ENCODE measurements around the gene BCAT1. TPM values are rescaled to one million over a fixed set of nuclear protein-coding genes. Genes with fewer than 3 reads are reported as not detected.

The BCAT1 gene
- total and polyA plus RNA-seq, 2 experiments from 2014 or later = 60.6 to 72.1 TPM

DNA sequence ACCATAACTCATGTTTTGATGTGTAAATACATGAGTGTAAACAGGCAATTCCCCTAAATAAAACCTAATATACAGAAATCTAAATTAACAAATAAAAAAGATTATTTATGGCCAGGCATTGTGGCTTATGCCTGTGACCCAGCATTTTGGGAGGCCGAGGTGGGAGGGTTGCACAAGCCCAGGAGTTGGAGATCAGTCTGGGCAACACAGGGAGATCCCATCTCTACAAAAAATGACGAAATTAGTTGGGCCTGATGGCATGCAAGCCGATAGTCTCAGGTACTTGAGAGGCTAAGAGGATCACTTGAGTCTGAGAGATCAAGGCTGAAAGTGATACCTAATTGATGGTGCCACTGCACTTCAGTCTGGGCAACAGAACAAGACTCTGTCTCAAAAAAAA lies 48.7 kb downstream of the BCAT1 start:
- no peaks in the 10 kb centered on the region for H3K9me2 ChIP-seq (ENCODE audit: insufficient read depth)
- 68 to 77% methylated on average over 3 of the region's 3 CpGs for WGBS, 2 experiments (ENCODE audit: low coverage in 1 of 2, low lambda C conversion rate in 2 of 2, missing lambda C conversion rate in 2 of 2)
- in situ Hi-C loops (cut with MboI) = no loop called here
- H2AFZ ChIP-seq = no peak overlapping the region
- peak overlapping the region; percentile 15 for H3K4me2 ChIP-seq (ENCODE audit: unreplicated experiment)
- H3K4me1 ChIP-seq (ENCODE audit: insufficient read depth) = peaks cover 57% of the 10 kb centered on the region
- peaks cover 28% of the 10 kb centered on the region for H3F3A ChIP-seq (ENCODE audit: insufficient read depth)
- TF ChIP-seq EZH2phosphoT487 (IDR thresholded peaks at IDR 0.05; ENCODE audit: insufficient read depth, low read depth) = no peak
- no peak for TF ChIP-seq EZH2 (IDR thresholded peaks at IDR 0.05; ENCODE audit: insufficient read depth, poor library complexity, severe bottlenecking)
- H3K36me3 ChIP-seq (ENCODE audit: low read depth) = 0 out of 2 replicates have a peak, but pooled peaks cover 4% of the 10 kb centered on the region
- H3K4me3 ChIP-seq = no peak overlapping the region
- no peaks in the 10 kb centered on the region for H4K20me1 ChIP-seq (ENCODE audit: insufficient read depth)
- H3K9me3 ChIP-seq (ENCODE audit: low read depth) = no peaks in the 10 kb centered on the region
- H3K9ac ChIP-seq = no peak overlapping the region
- H3K27ac ChIP-seq = peak overlapping the region; percentile 77
- DNase-seq = no peak
- no peaks in the 10 kb centered on the region for H3K27me3 ChIP-seq (replicated peaks; ENCODE audit: insufficient read depth)
- peaks cover 50% of the 10 kb centered on the region for H3K79me2 ChIP-seq (ENCODE audit: insufficient read depth)

DNA sequence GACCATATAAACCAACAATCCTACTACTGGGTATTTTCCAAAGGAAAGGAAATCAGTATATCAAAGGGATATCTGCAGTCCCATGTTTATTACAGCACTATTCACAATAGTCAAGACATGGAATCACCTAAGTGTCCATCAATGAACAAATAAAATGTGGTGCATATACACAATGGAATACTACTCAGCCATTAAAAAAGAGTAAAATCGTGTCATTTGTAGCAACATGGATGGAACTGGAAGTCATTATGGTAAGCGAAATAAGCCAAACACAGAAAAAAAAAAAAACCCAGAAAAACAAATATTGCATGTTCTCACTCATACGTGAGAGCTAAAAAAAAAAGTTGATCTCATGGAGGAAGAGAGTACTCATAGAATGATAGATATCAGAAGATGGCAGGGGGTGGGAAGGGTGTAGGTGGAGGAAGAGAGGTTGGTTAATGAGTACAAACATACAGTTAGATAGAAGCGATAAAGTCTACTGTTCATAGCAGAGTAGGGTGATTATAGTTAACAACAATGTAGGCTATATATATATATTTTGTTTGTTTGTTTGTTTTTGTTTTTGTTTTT lies 49.3 kb downstream of the BCAT1 start:
- H3K9ac ChIP-seq = no peak overlapping the region
- WGBS, 2 experiments (ENCODE audit: low coverage in 1 of 2, low lambda C conversion rate in 2 of 2, missing lambda C conversion rate in 2 of 2) = 56 to 72% methylated on average over 4 of the region's 4 CpGs
- H3K27me3 ChIP-seq (replicated peaks; ENCODE audit: insufficient read depth) = no peaks in the 10 kb centered on the region
- H3K9me2 ChIP-seq (ENCODE audit: insufficient read depth) = no peaks in the 10 kb centered on the region
- H3K4me2 ChIP-seq (ENCODE audit: unreplicated experiment) = no peak overlapping the region
- peaks cover 55% of the 10 kb centered on the region for H3K79me2 ChIP-seq (ENCODE audit: insufficient read depth)
- no peak overlapping the region for H2AFZ ChIP-seq
- H3K36me3 ChIP-seq (ENCODE audit: low read depth) = 0 out of 2 replicates have a peak, but pooled peaks cover 4% of the 10 kb centered on the region
- H3K27ac ChIP-seq = peak overlapping the region; percentile 77; the same call in 1 of the 2 replicates
- H4K20me1 ChIP-seq (ENCODE audit: insufficient read depth) = no peaks in the 10 kb centered on the region
- no peak overlapping the region for H3K4me3 ChIP-seq
- H3F3A ChIP-seq (ENCODE audit: insufficient read depth) = peaks cover 21% of the 10 kb centered on the region
- in situ Hi-C loops (cut with MboI) = no loop called here
- DNase-seq = no peak
- no peaks in the 10 kb centered on the region for H3K9me3 ChIP-seq (ENCODE audit: low read depth)
- peaks cover 52% of the 10 kb centered on the region for H3K4me1 ChIP-seq (ENCODE audit: insufficient read depth)
- TF ChIP-seq EZH2phosphoT487 (IDR thresholded peaks at IDR 0.05; ENCODE audit: insufficient read depth, low read depth) = no peak
- no peak for TF ChIP-seq EZH2 (IDR thresholded peaks at IDR 0.05; ENCODE audit: insufficient read depth, poor library complexity, severe bottlenecking)

DNA sequence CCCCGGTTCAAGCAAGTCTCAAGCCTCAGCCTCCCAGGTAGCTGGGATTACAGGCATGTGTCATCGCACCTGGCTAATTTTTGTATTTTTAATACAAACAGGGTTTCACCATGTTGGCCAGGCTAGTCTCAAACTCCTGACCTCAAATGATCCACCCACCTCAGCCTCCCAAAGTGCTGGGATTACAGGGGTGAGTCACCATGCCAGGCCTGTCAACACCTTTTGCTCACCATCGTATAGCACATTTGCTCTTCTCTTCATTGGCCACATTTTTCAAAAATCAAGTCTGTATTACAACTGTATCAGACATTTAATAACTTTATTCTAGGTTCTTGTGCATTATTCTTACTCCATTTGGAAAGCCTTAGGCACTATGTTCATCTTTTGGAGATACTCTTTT lies 50.3 kb downstream of the BCAT1 start:
- 52 to 53% methylated on average over 3 of the region's 3 CpGs for WGBS, 2 experiments (ENCODE audit: low coverage in 1 of 2, low lambda C conversion rate in 2 of 2, missing lambda C conversion rate in 2 of 2)
- H3K9me2 ChIP-seq (ENCODE audit: insufficient read depth) = no peaks in the 10 kb centered on the region
- H3K4me2 ChIP-seq (ENCODE audit: unreplicated experiment) = no peak overlapping the region
- no peak overlapping the region for H3K4me3 ChIP-seq
- in situ Hi-C loops (cut with MboI) = no loop called here
- H3F3A ChIP-seq (ENCODE audit: insufficient read depth) = peaks cover 19% of the 10 kb centered on the region
- no peak overlapping the region for H3K9ac ChIP-seq
- no peaks in the 10 kb centered on the region for H3K27me3 ChIP-seq (replicated peaks; ENCODE audit: insufficient read depth)
- peaks cover 52% of the 10 kb centered on the region for H3K4me1 ChIP-seq (ENCODE audit: insufficient read depth)
- H2AFZ ChIP-seq = no peak overlapping the region
- TF ChIP-seq EZH2 (IDR thresholded peaks at IDR 0.05; ENCODE audit: insufficient read depth, poor library complexity, severe bottlenecking) = no peak
- no peak for TF ChIP-seq EZH2phosphoT487 (IDR thresholded peaks at IDR 0.05; ENCODE audit: insufficient read depth, low read depth)
- H3K27ac ChIP-seq = peak overlapping the region; percentile 3
- H3K79me2 ChIP-seq (ENCODE audit: insufficient read depth) = peaks cover 62% of the 10 kb centered on the region
- no peaks in the 10 kb centered on the region for H4K20me1 ChIP-seq (ENCODE audit: insufficient read depth)
- DNase-seq = peak; percentile 24
- H3K36me3 ChIP-seq (ENCODE audit: low read depth) = 0 out of 2 replicates have a peak, but pooled peaks cover 4% of the 10 kb centered on the region
- H3K9me3 ChIP-seq (ENCODE audit: low read depth) = no peaks in the 10 kb centered on the region

DNA sequence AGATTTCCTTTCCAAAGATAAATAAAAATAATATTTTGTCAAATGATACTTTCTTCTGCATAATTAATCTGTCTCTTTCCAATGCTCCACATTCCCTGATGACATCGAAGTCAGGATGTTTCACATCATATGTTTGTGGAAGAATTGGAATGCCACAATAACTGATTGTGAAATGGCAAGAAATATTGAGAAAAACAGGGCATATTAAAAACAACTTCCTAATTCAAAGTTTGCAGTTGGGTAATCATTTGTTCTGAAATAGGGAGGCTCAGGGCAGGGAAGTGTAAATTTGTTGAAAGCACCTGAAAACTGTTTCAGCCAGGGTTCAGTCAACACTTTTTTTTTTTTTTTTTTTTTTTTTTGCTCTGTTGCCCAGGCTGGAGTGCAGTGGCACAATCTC lies 50.7 kb downstream of the BCAT1 start:
- peak overlapping the region; percentile 2 for H3K4me2 ChIP-seq (ENCODE audit: unreplicated experiment)
- H3K4me3 ChIP-seq = no peak overlapping the region
- peak; percentile 47 for DNase-seq
- no peaks in the 10 kb centered on the region for H4K20me1 ChIP-seq (ENCODE audit: insufficient read depth)
- no peaks in the 10 kb centered on the region for H3K9me3 ChIP-seq (ENCODE audit: low read depth)
- no peaks in the 10 kb centered on the region for H3K27me3 ChIP-seq (replicated peaks; ENCODE audit: insufficient read depth)
- H3F3A ChIP-seq (ENCODE audit: insufficient read depth) = peaks cover 19% of the 10 kb centered on the region
- no peak overlapping the region for H2AFZ ChIP-seq
- no peaks in the 10 kb centered on the region for H3K9me2 ChIP-seq (ENCODE audit: insufficient read depth)
- 0 out of 2 replicates have a peak, but pooled peaks cover 4% of the 10 kb centered on the region for H3K36me3 ChIP-seq (ENCODE audit: low read depth)
- WGBS, 2 experiments (ENCODE audit: low coverage in 1 of 2, low lambda C conversion rate in 2 of 2, missing lambda C conversion rate in 2 of 2) = 30 to 36% methylated on average over 1 of the region's 1 CpG
- in situ Hi-C loops (cut with MboI) = no loop called here
- H3K4me1 ChIP-seq (ENCODE audit: insufficient read depth) = peaks cover 52% of the 10 kb centered on the region
- peak overlapping the region; percentile 3; the same call in 1 of the 2 replicates for H3K27ac ChIP-seq
- H3K9ac ChIP-seq = no peak overlapping the region
- H3K79me2 ChIP-seq (ENCODE audit: insufficient read depth) = peaks cover 62% of the 10 kb centered on the region
- no peak for TF ChIP-seq EZH2phosphoT487 (IDR thresholded peaks at IDR 0.05; ENCODE audit: insufficient read depth, low read depth)
- TF ChIP-seq EZH2 (IDR thresholded peaks at IDR 0.05; ENCODE audit: insufficient read depth, poor library complexity, severe bottlenecking) = no peak

Data from GM23248 (cell line).